Right ventricle myocardium inferior (tissue), 1 donor: ENCODE measurements around the gene IFI30. TPM values are rescaled to one million over a fixed set of nuclear protein-coding genes. Genes with fewer than 3 reads are reported as not detected.

Experiments used
- ATAC-seq: fragments of 200-7000 bp; cut with Tn5 transposase; one replicate; pipeline ENCODE4 v1.9.1; 2020; ENCODE audit warnings: mild to moderate bottlenecking, moderate library complexity
- DNase-seq: peaks from one replicate; pipeline ENCODE4 v3.0.0; 2021; ENCODE audit errors: missing footprints
- intact Hi-C: fragments of 100-400 bp; cut with DNase I; formaldehyde crosslinking; loops from one replicate; pipeline ENCODE4 v1.11.0; 2022
- total RNA-seq: library from RNA; stranded (reverse); fragmentation: NEBNext Ultra II Directional; extraction: Animal tissue kit (Norgen Biotek cat#: 25700); gene quantifications from one replicate; pipeline ENCODE4 v1.2.1, GENCODE V29; 2021
- donor health status: DM: no; HTN: yes; CAD: no; lungs with severe emphysema.

Gene IFI30
- total RNA-seq, 1 donor from 2014 or later = 32.5 TPM

- no peak for ATAC-seq
- no peak for DNase-seq
- intact Hi-C loops = no loop called here
These were observed 6.6 kb upstream of the IFI30 start for GRCh38 chr19:18167011-18167410.

DNA sequence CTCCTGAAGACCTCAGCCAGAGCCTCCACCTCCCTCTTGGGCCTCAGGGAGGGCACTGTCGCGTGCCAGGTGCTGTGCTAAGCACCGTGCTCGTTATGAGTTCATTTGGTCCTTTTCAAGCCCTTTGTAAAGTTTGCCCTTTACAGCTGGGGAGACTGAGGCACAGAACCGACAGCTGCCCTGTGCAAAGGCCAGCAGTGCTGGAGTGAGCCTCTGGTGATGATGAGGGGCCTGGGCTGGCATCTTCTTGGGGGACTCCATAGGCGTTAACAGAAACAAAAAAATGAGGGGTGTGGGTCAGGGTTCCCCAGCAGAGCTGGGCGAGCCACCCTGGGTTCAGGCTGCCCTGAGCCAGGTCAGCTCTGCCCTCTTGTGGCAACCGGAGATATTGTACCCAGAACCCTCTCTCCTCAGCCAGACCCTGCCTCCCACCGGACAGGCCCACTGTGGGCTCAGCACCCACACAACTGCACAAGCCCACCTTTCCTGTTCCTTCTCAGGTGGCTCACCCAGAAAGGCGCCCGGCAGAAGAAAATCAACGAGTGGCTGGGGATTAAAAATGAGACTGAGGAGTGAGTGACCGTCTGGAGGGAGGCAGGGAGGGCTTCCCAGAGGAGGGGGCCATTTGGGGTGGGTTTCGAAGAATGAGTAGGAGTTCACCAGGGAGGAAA, 5.5 kb upstream of the IFI30 start:
- intact Hi-C loops = loop anchor here (2.0 kb wide), 1 partner anchor 55 kb away; no protein-coding TSS in a partner anchor
- ATAC-seq = peak; percentile 32
- DNase-seq = no peak

GRCh38 chr19:18168673-18169381, 4.8 kb upstream of the IFI30 start:
- intact Hi-C loops = loop anchor here (2.0 kb wide), 1 partner anchor 56 kb away; no protein-coding TSS in a partner anchor
- DNase-seq (no peak), ATAC-seq (no peak)

DNA sequence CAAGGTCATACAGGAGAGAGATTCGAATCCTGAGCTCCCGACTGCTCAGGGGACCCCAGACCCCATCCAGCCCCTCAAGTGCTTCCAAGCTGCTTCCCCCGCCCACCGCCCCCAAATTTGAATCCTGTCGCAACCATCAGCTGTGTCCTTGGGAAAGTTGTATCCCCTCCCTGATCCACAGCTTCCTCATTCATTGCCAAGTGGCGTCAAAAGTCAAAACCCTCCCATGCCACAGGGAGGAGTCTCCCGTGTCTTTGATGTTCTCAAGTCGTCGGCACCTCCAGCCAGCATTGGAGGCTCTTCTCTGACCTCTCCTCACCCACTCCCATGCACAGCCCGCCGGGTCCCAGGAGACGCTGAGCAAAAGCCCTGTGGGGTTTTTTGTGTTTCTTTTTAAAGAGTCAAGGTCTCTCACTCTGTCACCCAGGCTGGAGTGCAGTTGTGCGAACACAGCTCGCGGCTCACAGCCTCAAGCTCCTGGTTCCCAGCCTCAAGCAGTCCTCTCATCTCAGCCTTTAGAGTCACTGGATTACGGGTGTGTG, 2.8 kb upstream of the IFI30 start:
- no peak for ATAC-seq
- intact Hi-C loops = no loop called here
- DNase-seq = no peak

GRCh38 chr19:18171605-18172327, 1.8 kb upstream of the IFI30 start:
- intact Hi-C loops = no loop called here
- DNase-seq (peak; percentile 66), ATAC-seq (no peak)

DNA sequence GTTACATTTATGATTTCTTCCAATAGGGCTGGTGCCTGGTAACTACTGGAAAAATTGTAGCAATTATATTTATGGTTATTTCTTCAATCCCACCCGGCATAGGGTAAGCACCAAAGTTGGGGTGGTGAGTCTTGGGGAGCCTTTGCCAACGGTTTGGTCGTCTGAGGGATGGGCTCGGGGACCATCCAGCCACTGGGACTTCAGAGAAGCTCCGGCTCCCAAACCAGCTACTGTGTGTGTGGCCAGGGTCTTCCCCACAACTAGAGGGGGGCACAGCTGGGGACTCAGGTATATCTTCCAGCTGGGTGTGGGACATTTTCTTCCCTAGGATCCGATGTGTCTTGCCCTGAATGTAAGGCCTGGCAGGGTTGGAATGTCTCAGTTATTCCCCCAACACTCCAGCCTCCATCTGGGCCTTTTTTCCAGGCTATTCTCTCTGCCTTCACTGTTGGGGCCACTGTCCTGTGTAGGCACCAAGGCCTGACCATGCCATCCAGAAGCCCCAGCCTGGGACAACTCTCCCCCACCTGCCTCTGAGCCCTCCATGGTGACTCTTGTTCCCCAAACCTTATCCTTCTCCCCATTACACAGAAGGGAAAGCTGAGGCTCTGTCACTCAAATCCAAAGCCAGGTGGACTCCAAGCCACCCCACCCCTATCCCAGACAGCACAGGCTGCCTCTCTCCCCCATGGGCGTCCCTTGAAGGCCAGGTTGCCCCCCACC, 1.1 kb upstream of the IFI30 start:
- no peak for DNase-seq
- intact Hi-C loops = no loop called here

DNA sequence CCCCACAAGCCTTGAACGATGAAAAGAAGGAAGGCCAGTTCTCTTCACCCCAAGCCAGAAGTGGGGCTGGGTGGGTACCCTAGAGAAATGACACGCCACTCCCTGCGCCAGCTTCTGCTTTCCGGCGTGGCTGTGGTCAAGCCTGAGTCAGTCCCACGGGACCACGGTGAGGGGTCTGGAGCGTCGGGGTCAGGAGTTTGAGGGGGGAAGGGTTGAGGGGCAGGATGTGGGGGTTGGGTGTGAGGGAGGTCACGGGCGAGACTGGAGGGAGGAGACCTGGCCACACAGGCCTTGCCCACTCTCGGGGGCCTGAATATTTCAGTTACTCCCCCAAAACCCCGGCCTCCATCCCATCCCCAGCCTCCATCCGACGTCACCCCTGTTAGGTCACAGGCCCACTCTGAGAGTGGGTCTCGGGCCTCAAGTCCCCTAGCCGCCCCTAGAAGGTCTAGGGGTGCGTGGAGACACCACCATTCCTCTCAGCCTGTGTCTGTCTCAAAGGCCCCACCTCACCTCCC, 500 bp upstream of the IFI30 start:
- DNase-seq (peak; percentile 89), ATAC-seq (peak; percentile 36)
- intact Hi-C loops = no loop called here

More for the DNA sequence above, 1.1 kb upstream of the IFI30 start:
- ATAC-seq = no peak

GRCh38 chr19:18174983-18175382, 1.4 kb downstream of the IFI30 start:
- ATAC-seq = no peak
- DNase-seq = no peak
- intact Hi-C loops = no loop called here

GRCh38 chr19:18176367-18177310, 3.0 kb downstream of the IFI30 start:
- intact Hi-C loops = no loop called here
- DNase-seq = no peak
- ATAC-seq = no peak

DNA sequence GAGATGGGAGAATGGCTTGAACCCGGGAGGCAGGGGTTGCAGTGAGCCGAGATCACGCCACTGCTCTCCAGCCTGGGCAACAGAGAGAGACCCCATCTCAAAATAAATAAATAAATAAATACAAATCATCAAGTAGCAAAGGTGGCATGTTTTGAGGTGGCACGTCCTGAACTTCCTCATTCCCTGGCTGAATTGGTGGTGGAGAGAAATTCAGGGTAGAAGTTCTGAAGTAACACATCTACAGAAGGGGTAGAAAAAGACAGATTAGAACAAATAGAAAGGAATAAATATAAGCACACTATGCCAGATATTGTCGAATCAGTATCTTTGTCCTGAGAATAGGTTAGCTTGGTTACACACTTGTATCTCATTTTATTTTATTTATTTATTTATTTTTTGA, 6.3 kb downstream of the IFI30 start:
- no peak for ATAC-seq
- intact Hi-C loops = no loop called here
- DNase-seq = no peak

- DNase-seq = no peak
- no peak for ATAC-seq
- intact Hi-C loops = no loop called here
These were observed 9.9 kb downstream of the IFI30 start for GRCh38 chr19:18183529-18183928.

- intact Hi-C loops = no loop called here
- ATAC-seq = no peak
- DNase-seq = no peak
These were observed 11.9 kb downstream of the IFI30 start for GRCh38 chr19:18185538-18185937.

DNA sequence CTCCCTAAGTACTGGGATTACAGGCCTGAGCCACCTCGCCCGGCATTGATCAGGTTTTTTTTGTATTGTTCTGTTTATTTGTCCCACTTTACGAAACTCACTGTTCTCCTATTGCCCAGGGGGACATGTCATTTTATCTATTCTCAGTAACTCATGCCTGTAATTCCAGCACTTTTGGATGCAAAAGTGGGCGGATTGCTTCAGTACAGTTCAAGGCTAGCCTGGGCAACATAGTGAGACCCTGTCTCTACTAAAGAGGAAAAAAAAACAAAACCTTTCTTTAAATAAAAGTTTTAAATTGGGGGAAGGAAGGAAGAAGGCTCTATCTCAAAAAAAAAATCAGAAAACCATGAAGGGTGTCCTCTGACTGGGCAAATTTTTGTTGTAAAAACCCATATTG, 16.7 kb downstream of the IFI30 start:
- intact Hi-C loops = no loop called here
- DNase-seq (no peak), ATAC-seq (no peak)

GRCh38 chr19:18191640-18192062, 18.0 kb downstream of the IFI30 start:
- ATAC-seq = no peak
- intact Hi-C loops = no loop called here
- no peak for DNase-seq

DNA sequence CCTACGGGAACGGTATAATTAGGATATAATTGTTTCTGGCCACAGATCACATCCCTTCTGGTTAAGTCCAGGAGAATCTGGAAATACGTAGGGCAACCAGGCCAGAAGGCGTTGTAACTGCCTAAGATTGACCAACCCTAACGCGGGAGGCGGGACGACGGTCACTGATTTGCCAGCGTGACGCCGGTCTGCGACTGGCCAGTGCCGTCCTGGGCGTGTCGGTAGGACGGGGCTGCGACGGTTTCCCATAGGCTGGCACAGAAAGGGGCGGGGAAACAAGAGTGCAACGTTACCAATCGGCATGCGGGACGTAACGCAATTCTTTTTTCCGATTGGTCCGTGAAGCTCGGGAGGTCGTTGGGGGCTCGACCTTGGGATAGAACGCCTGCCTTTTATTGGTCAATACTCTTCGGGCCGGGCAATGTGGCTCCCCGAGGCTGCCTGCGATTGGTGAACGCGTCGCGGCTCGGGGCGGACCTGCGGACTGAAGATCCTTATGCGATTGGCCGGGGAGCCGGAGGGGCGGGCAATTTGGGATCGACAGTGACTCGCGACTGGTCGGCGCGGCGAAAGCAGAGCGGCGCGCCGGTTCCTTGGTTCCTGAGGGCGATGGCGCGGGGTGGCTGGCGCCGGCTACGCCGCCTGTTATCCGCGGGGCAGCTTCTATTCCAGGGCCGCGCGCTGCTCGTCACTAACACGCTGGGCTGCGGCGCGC, 19.2 kb downstream of the IFI30 start, which contains the start of gene MPV17L2:
Gene MPV17L2 (plus strand): TSS at position 546 of the 715 bp plus-strand sequence. CDS start 64 bp downstream, at position 610.
- peak; percentile 97 for ATAC-seq
- intact Hi-C loops = no loop called here
- peak; percentile 100 for DNase-seq

GRCh38 chr19:18193388-18194180, 20.0 kb downstream of the IFI30 start:
- DNase-seq (no peak), ATAC-seq (peak; percentile 0)
- intact Hi-C loops = loop anchor here (1.0 kb wide), 1 partner anchor 10 kb away; no protein-coding TSS in a partner anchor
